ENCODE data around the gene TMEM213. TPM values are rescaled to one million over a fixed set of nuclear protein-coding genes. Genes with fewer than 3 reads are reported as not detected.

TMEM213 gene
- total RNA-seq, 6 donors from 2014 or later, result 0.49 to 6.1 (median 3.6) TPM; not detected in 2

GRCh38 chr7:138887085-138887710 lies 89.4 kb downstream of the TMEM213 start:
- ATAC-seq (ENCODE audit: low FRiP score in 2 of 2), result no peak
- WGBS, 2 donors, result 87 to 94% methylated on average over 9 of the region's 9 CpGs
- H3K27me3 ChIP-seq, result no peaks in the 10 kb centered on the region
- H3K27ac ChIP-seq, result no peak overlapping the region
- H3K9me3 ChIP-seq, result no peaks in the 10 kb centered on the region
- no peak for DNase-seq
- peaks cover 0 to 7% (median 3%) of the 10 kb centered on the region in 4 donors for H3K4me1 ChIP-seq
- no peaks in the 10 kb centered on the region for H3K36me3 ChIP-seq
- TF ChIP-seq POLR2AphosphoS5 (IDR thresholded peaks at IDR 0.05) (no peak), POLR2A (IDR thresholded peaks at IDR 0.05) (no peak), EP300 (IDR thresholded peaks at IDR 0.05) (no peak)
- TF ChIP-seq, protein P1, sequence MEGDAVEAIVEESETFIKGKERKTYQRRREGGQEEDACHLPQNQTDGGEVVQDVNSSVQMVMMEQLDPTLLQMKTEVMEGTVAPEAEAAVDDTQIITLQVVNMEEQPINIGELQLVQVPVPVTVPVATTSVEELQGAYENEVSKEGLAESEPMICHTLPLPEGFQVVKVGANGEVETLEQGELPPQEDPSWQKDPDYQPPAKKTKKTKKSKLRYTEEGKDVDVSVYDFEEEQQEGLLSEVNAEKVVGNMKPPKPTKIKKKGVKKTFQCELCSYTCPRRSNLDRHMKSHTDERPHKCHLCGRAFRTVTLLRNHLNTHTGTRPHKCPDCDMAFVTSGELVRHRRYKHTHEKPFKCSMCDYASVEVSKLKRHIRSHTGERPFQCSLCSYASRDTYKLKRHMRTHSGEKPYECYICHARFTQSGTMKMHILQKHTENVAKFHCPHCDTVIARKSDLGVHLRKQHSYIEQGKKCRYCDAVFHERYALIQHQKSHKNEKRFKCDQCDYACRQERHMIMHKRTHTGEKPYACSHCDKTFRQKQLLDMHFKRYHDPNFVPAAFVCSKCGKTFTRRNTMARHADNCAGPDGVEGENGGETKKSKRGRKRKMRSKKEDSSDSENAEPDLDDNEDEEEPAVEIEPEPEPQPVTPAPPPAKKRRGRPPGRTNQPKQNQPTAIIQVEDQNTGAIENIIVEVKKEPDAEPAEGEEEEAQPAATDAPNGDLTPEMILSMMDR (IDR thresholded peaks at IDR 0.05), result no peak
- no peak overlapping the region for H3K4me3 ChIP-seq

Small RNAs within 50 kb of the gene (small RNA-seq; reads per million reads assigned to genes)
- gene RNU6-1272P, result 0 reads per million in 4 donors

Other genes with a start within 250 kb of the TMEM213 start
- under 1 TPM in 3 of 6 donors, not detected in 3; under 0.01 to 0.63 (median 0.59) TPM for gene SVOPL, start 96.6 kb upstream of the TMEM213 start, total RNA-seq
- 1 to 10 TPM in 2 of 6 donors, under 1 TPM in 2, not detected in 2; 0.49 to 1.9 (median 1.3) TPM for gene ATP6V0A4, start 202 bp downstream of the TMEM213 start, total RNA-seq
- 10 to 100 TPM in 1 of 6 donors, 1 to 10 TPM in 5; 4.1 to 10.2 (median 5.3) TPM for gene KIAA1549, start 183.4 kb downstream of the TMEM213 start, total RNA-seq
- 10 to 100 TPM in 2 of 6 donors, 1 to 10 TPM in 4; 3.4 to 12.6 (median 8.3) TPM for gene ZC3HAV1L, start 238.0 kb downstream of the TMEM213 start, total RNA-seq

All from upper lobe of left lung (tissue), 6 donors.